Measurements from ENCODE around the gene GASK1A. TPM values are rescaled to one million over a fixed set of nuclear protein-coding genes. Genes with fewer than 3 reads are reported as not detected.

The GASK1A gene
- total and polyA plus RNA-seq, 2 donors (not counting 1 experiment from before 2014, with no cell fraction given), result 0.14 to 1.8 TPM

DNA sequence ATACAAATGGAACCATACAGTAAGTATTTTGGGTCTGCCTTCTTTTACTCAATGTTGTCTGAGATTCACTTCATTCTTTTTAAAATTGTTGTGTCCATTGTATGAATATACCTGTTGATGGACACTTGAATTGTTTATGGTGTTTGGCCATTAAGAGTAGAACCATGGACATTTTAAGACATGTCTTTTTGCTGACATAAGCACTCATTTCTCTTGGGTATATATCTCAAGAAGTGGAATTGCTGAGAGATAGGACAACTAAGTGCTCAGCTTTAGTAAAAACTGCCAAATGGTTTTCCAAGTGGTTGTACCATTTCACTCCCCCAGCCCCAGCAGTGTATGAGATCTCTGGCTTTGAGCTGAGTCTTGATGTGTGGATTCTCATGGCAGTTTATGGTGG lies 98.6 kb downstream of the GASK1A start:
- Histone ChIP-seq H3K4me3 (replicated peaks in 1 of 4; ENCODE audit: control extremely low read depth in 1 of 4, insufficient read depth in 1 of 4, low read depth in 3 of 4, low read length in 4 of 4) (no peak overlapping the region), H3K27ac (ENCODE audit: insufficient read depth, low read length) (no peak overlapping the region), H3K27me3 (ENCODE audit: control insufficient read depth, insufficient read depth, low read length) (no peaks in the 10 kb centered on the region), H3K9me3 (ENCODE audit: control insufficient read depth, insufficient read depth, low read depth, low read length) (no peaks in the 10 kb centered on the region), H2AFZ (ENCODE audit: low read length) (no peak overlapping the region), H3K36me3 (ENCODE audit: control insufficient read depth, insufficient read depth, low read length) (no peaks in the 10 kb centered on the region), H3K79me2 (ENCODE audit: control insufficient read depth, insufficient read depth, low read length) (no peaks in the 10 kb centered on the region), H3K9ac (ENCODE audit: insufficient read depth, low read length) (no peak overlapping the region), H3K4me1 (ENCODE audit: control insufficient read depth, extremely low read depth, insufficient read depth, low read length) (no peaks in the 10 kb centered on the region), H4K20me1 (ENCODE audit: control insufficient read depth, extremely low read depth, insufficient read depth, low read length) (no peaks in the 10 kb centered on the region), H3K4me2 (ENCODE audit: extremely low read depth, insufficient read depth, low read length) (no peak overlapping the region)
- no peak for DNase-seq (ENCODE audit: low read depth in 2 of 2)
- no peak for TF ChIP-seq EZH2 (IDR thresholded peaks at IDR 0.05; ENCODE audit: low read length, missing control alignments)
- no peak for TF ChIP-seq CTCF (conservative IDR thresholded peaks at IDR 0.05 in 1 of 2, IDR thresholded peaks at IDR 0.05 in 1 of 2; ENCODE audit: low read depth in 1 of 2, low read length in 2 of 2)

- Histone ChIP-seq H3K79me2 (ENCODE audit: control insufficient read depth, insufficient read depth, low read length) (no peaks in the 10 kb centered on the region), H3K36me3 (ENCODE audit: control insufficient read depth, insufficient read depth, low read length) (no peaks in the 10 kb centered on the region), H4K20me1 (ENCODE audit: control insufficient read depth, extremely low read depth, insufficient read depth, low read length) (no peaks in the 10 kb centered on the region), H3K27me3 (ENCODE audit: control insufficient read depth, insufficient read depth, low read length) (no peaks in the 10 kb centered on the region), H3K4me3 (replicated peaks in 1 of 4; ENCODE audit: control extremely low read depth in 1 of 4, insufficient read depth in 1 of 4, low read depth in 3 of 4, low read length in 4 of 4) (no peak overlapping the region), H2AFZ (ENCODE audit: low read length) (no peak overlapping the region), H3K4me2 (ENCODE audit: extremely low read depth, insufficient read depth, low read length) (no peak overlapping the region), H3K9me3 (ENCODE audit: control insufficient read depth, insufficient read depth, low read depth, low read length) (no peaks in the 10 kb centered on the region), H3K4me1 (ENCODE audit: control insufficient read depth, extremely low read depth, insufficient read depth, low read length) (no peaks in the 10 kb centered on the region), H3K27ac (ENCODE audit: insufficient read depth, low read length) (no peak overlapping the region), H3K9ac (ENCODE audit: insufficient read depth, low read length) (no peak overlapping the region)
- DNase-seq (ENCODE audit: low read depth in 2 of 2), result no peak
- TF ChIP-seq EZH2 (IDR thresholded peaks at IDR 0.05; ENCODE audit: low read length, missing control alignments) (no peak), CTCF (conservative IDR thresholded peaks at IDR 0.05 in 1 of 2, IDR thresholded peaks at IDR 0.05 in 1 of 2; ENCODE audit: low read depth in 1 of 2, low read length in 2 of 2) (no peak)
Observed at GRCh38 chr3:43079536-43080332, 100.6 kb downstream of the GASK1A start.

GRCh38 chr3:43080726-43081568 lies 101.8 kb downstream of the GASK1A start:
- H3K4me1 ChIP-seq (ENCODE audit: control insufficient read depth, extremely low read depth, insufficient read depth, low read length), result no peaks in the 10 kb centered on the region
- H3K27me3 ChIP-seq (ENCODE audit: control insufficient read depth, insufficient read depth, low read length), result no peaks in the 10 kb centered on the region
- no peaks in the 10 kb centered on the region for H3K9me3 ChIP-seq (ENCODE audit: control insufficient read depth, insufficient read depth, low read depth, low read length)
- DNase-seq (ENCODE audit: low read depth in 2 of 2), result no peak
- no peak overlapping the region for H3K9ac ChIP-seq (ENCODE audit: insufficient read depth, low read length)
- no peaks in the 10 kb centered on the region for H3K36me3 ChIP-seq (ENCODE audit: control insufficient read depth, insufficient read depth, low read length)
- no peak overlapping the region for H3K4me3 ChIP-seq (replicated peaks in 1 of 4; ENCODE audit: control extremely low read depth in 1 of 4, insufficient read depth in 1 of 4, low read depth in 3 of 4, low read length in 4 of 4)
- no peak overlapping the region for H2AFZ ChIP-seq (ENCODE audit: low read length)
- no peaks in the 10 kb centered on the region for H4K20me1 ChIP-seq (ENCODE audit: control insufficient read depth, extremely low read depth, insufficient read depth, low read length)
- no peak overlapping the region for H3K27ac ChIP-seq (ENCODE audit: insufficient read depth, low read length)
- no peak for TF ChIP-seq CTCF (conservative IDR thresholded peaks at IDR 0.05 in 1 of 2, IDR thresholded peaks at IDR 0.05 in 1 of 2; ENCODE audit: low read depth in 1 of 2, low read length in 2 of 2)
- no peak for TF ChIP-seq EZH2 (IDR thresholded peaks at IDR 0.05; ENCODE audit: low read length, missing control alignments)
- no peaks in the 10 kb centered on the region for H3K79me2 ChIP-seq (ENCODE audit: control insufficient read depth, insufficient read depth, low read length)
- no peak overlapping the region for H3K4me2 ChIP-seq (ENCODE audit: extremely low read depth, insufficient read depth, low read length)

Data from fibroblast of lung (primary cell).